GM12878 (cell line): ENCODE data around the gene RCL1.

Source experiments
- ATF2 ChIP-seq: IDR thresholded peaks from 2 replicates; pipeline ENCODE4 v1.6.1; 2012; ENCODE audit warnings: low read length, inconsistent platforms
- BMI1 ChIP-seq: fragments of 450-650 bp; IDR thresholded peaks from 2 replicates; pipeline ENCODE4 v1.6.1; 2016; ENCODE audit warnings: mild to moderate bottlenecking, moderate library complexity, borderline replicate concordance
- CTCF ChIP-seq, 3 experiments: IDR thresholded peaks in 2 of 3; conservative IDR thresholded peaks in 1 of 3; 2 replicates each; pipeline ENCODE4 v1.5.1; 2011; ENCODE audit warnings: low read depth in 3 of 3, low read length in 3 of 3, mild to moderate bottlenecking in 3 of 3, control low read depth in 2 of 3, moderate library complexity in 2 of 3, inconsistent platforms in 1 of 3, mixed read lengths in 1 of 3; ENCODE audit not compliant: control insufficient read depth in 2 of 3, insufficient read depth in 1 of 3; ENCODE audit errors: extremely low read depth in 1 of 3
- CUX1 ChIP-seq: IDR thresholded peaks from 2 replicates; pipeline ENCODE4 v1.6.1; 2012; ENCODE audit warnings: improper control_type of control experiment, low read depth, low read length; ENCODE audit not compliant: insufficient replicate concordance
- EZH2 ChIP-seq: IDR thresholded peaks from 2 replicates; pipeline ENCODE4 v1.6.1; 2012; ENCODE audit warnings: low read depth, mild to moderate bottlenecking, control low read depth, inconsistent platforms, low read length, borderline replicate concordance; ENCODE audit not compliant: control insufficient read depth
- POLR2A ChIP-seq: IDR thresholded peaks from 2 replicates; pipeline ENCODE4 v1.6.1; 2011; ENCODE audit warnings: low read depth, mild to moderate bottlenecking, low read length
- RUNX3 ChIP-seq: IDR thresholded peaks from 2 replicates; pipeline ENCODE4 v1.6.1; 2012; ENCODE audit warnings: low read length, inconsistent platforms
- USF2 ChIP-seq: IDR thresholded peaks from 2 replicates; pipeline ENCODE4 v1.6.1; 2011; ENCODE audit warnings: low read depth, low read length, improper control_type of control experiment, borderline replicate concordance
- ZBTB33 ChIP-seq: fragments of 450-650 bp; IDR thresholded peaks from 2 replicates; pipeline ENCODE4 v1.6.1; 2017; ENCODE audit warnings: mild to moderate bottlenecking

GRCh38 chr9:4829969-4830368 is 37.2 kb downstream of the RCL1 start:
- TF ChIP-seq RUNX3 (no peak), CTCF (IDR thresholded peaks at IDR 0.05 in 2 of 3, conservative IDR thresholded peaks at IDR 0.05 in 1 of 3; ENCODE audit: control insufficient read depth in 2 of 3, extremely low read depth in 1 of 3, insufficient read depth in 1 of 3, low read depth in 3 of 3, low read length in 3 of 3) (no peak), BMI1 (no peak), ATF2 (no peak), ZBTB33 (no peak), POLR2A (no peak), EZH2 (no peak), USF2 (no peak), CUX1 (no peak)
